HG03469 (cell line): Measurements from ENCODE around the gene SKOR1.
A peak's percentile ranks its signal among the peaks of the same experiment; 100 is the strongest.

Source experiments
- ATAC-seq: cut with Tn5 transposase; IDR thresholded peaks from one replicate; pipeline ENCODE4 v1.9.1; 2021; ENCODE audit warnings: mild to moderate bottlenecking, moderate library complexity, moderate number of reproducible peaks; ENCODE audit not compliant: unreplicated experiment

Gene SKOR1

DNA sequence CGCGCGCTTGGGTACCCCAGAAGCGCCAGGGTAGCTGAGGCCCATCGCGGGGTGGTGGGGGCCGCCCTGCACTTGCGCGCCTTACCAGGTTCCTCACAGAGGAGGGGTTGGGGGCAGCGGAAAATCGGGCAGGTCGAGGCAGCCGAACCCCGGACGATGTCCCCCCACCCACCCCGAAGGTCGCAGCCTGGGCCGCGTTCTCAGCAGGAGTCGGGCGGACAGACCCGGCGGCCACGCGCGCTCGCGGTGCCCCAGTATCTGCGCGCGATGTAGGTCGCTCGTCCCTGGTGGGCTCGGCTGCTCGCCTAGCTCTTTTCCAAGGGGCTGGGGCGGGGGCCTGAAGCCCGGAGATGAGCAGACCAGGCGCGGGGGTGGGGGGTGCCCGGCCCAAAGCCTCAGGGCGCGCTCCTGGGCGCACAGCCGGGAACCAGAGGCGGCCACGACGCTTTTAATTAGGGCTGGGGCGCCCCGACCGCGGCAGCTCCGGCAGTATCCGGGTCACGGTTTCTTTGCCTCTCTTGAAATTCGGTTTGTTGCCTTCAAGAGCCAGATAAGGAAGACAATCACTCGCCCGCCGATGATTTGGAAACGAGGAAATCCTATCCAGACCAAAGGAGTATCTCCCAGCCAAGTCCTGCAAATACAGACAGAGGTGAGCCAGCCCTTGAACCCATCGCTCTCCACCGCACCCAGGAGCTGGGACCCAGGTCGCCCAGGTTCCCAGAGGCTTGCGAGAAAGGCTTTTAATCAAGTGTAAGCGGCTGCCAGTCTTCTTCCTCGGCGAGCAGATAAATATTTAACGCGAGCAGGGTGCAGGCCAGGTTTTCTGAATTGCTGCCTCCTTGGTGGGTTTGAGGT, 4.6 kb downstream of the SKOR1 start:
- no peak for ATAC-seq

DNA sequence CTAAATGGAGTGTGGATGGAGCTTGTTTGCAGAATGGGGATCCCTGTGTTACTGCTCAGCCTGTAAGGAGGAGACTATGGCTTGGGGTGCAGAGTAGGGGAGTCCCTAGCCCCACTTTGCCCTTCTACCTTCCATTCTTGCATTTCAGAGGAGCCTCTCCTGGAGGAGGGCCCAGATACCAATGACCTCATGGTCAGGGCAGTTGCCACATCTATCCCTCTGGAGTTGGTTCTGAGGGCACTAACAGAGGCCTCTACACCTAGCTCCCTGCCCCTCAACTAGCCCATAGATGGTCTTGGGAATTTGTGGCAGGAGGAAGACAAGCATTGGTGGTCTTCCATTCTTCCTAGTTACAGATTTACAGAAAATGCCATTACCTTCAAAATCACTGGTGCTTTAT, 6.1 kb downstream of the SKOR1 start:
- no peak for ATAC-seq

DNA sequence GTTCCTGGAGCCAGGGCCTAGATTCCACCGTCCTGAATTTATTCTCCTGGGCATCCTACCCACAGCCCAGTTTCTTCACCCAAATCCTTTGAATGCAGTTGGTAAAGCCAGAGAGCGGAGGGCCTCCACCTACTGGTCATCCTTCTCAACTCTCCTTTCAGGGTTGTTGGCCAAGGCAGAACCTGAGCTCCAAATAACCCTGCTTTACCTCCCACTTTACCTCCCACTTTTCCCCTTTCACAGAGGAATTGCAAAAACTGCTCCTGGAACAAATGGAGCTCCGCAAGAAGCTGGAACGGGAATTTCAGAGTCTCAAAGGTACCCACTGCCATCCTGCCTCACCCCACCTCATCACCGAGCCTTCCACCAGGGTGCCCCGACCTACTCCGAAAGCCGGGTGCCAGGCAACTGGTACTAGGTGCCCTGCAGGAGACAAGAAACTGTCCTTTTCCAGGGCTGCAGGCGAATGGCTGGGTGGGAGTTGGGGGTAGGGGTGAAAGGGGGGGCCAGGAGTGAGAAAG, 6.8 kb downstream of the SKOR1 start:
- ATAC-seq: no peak

DNA sequence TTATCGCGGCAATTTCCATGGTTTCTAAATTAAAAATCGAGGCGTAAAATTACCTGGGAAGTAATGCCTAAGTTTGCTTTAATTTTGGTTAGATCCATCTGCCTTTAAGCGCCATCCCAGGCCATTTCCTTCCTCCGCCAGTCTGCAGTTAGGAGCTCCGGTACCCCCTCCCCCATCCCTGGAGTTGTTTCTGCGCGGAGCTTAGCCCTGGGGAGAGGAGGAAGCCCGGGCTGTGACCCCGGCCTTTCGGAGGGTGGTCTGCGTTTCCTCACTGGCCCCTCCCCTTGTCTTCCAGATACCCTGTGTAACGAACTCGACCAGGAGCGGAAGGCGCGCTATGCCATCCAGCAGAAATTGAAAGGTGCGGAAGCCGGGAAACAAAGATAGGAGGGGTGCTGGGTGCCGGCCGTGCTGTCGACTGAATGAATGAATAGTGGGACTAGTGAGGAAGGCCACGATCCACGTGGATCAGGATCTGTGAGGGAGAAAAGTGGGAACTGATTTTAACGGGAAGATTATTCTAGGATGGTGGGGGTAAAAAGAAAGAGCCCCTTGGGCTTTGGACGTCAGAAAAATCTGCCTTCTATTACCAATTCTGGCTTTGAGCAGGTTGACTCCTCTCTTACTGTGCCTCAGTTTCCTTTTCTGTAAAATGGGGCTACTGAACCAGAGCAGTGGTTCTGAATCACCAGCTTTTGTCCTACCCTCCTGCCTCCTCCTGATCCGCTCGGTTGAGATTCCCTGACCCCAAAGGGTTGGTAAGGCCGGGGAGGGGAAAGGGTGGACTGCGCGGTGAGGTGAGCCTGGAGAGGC, 7.8 kb downstream of the SKOR1 start:
- ATAC-seq: no peak

DNA sequence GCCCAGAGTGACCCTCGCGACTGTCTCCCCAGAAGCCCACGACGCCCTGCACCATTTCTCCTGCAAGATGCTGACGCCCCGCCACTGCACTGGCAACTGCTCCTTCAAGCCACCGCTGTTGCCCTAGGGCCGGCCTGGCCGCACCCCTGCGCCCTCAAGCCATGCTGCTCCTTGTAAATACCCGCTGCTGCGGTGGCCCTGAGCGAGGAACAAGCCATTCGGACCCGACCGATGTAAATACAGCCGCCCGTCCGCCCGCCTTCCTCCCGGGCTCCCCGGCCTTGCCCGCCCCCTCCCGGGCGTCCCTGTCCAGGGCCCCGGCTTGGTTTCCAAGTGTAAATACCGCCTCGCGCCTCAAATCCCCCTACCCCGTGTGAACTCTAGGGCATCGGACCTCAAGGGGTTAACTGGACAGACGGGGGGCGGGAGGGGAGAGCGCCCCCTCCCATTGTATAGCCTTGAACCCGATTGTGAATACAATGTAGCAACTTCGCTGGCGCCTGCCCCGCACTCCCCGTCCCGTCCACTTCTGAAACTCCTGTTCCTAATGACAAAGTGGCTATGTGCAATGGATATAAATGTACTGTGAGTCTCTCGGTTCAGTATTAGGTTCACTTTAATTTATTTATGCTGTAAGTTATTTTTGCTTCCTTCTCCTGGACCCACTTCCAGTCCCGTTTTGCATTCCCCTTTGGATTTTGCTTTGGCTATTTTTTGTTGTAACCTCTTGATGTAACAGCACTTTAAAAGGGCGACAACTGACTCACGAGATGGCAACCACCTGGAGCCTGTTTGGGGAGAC, 8.6 kb downstream of the SKOR1 start:
- no peak for ATAC-seq

DNA sequence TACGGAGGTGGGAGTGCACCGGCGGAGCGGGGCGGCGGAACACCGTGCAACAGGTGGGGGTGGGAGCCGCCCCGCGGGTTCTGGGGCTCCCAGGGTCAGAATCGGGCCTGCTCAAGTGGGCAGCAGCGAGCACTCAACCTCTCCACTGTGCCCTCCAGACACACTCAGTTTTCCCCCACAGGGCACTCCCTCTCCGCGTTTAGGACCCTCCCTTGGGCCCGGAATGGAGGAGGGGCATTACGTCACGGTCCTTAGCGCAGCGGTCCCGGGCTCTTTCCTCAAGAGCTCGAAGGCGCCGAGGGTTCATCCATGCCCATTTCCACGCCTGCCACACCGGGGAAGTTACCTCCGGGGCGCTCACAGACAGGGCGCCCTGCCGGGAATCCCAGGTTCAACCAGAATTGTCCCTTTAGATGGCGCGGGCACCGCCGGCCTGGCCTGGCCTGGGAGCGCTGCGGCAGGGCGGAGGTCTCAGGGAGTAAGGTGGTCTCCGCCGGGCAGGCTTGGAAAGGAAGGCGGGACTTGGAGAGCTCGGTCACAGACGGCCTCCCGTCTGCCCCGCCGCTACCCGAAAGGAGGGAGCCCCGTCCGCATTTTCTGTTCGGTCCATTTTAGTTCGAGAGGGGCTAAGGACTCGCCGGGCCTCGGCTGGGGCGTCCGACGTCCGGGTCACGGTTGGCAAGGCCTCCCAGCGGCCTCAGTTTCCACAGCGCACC, 9.4 kb downstream of the SKOR1 start:
- ATAC-seq: no peak

DNA sequence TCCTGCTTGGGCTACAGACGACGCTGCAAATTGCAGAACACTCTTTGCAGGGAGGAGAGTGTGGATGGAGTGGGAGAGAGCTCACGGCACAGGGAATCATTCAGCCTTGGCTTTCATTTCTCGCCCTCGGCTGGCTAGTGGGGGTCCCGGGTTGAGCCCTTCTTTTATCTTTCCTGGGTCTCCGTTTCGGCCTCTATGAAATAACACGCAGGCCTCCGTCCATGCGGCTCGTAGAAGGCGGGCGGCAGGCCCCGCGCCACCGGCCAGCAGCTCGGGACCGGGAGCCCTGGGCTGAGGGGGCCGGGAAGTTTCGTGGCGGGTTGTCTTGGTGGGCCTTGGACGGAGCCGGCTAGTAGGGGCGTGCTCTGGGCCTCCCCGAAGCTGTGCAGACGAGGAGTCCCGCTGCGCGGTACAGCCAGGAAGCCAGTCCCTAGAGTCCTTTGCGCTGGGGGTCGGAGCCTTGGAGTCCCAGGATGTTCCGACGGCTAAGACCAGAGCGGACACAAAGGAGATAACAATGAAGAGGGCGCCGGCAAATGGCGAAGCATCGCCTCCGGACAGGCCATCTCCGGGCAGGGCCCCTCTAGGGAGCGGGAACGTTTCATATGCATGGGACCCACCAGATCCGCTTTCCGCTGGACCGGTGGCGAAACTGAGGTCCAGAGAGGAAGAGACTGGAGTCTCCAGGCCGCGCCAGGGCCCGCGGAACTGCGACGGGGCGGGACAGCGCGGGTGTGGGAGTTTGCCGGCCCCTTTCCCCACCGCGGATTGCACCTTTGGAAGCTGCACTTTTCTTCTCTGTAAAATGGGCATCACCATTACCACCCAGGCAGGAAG, 10.2 kb downstream of the SKOR1 start:
- ATAC-seq: no peak

DNA sequence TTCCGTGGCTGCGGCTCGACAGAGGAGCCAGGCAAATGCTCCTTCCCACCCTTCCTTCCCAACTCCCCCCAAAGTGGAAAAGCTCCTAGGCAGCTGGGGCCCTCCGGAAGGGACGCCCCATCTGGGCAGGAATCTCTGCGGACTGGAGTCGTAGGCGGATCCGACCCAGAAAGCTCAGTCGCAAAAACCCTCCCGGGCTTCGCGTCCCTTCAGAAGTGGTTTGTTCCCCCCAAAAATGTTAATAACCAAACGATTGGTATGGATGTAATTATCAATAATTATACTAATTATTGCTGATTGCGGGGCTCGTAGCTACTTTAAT, 10.8 kb downstream of the SKOR1 start:
- no peak for ATAC-seq

DNA sequence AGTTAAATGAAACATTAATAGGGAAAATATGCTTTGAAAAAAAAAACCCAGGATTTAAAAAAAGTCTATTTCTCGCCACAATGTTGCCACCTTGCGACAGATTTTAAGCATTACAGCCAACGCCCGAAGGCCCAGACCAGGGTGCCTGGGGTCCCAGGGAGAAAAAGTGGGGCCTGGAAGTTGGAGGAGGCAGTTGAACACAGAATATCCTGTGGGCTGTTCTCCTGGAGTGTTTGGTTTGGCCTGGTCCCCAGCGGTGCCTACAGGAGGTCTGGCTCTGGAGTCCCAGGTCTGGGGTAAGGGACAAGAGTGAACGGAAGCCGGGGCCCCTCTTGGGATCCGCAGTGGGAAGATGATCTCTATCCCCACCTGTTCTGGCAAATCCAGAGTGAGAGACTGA, 11.2 kb downstream of the SKOR1 start:
- no peak for ATAC-seq

DNA sequence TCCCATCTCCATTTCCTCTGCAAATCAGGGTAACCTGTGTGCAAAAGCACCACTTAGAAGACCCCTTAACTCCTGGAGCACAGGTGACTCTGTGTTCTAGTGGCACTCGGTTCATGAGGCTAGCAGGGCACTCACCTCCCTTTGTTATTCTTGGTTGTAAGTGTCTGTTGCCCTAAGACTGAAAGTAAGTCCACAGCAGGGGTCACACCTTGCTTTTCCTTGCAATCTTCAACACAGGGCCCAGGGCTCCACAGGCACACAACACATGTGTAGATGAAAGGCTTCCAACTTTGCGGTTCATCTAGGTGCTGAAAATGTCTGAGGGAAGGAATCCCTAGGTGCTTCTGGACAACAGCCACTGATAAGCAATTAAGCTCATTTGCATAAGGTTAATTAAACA, 11.6 kb downstream of the SKOR1 start:
- no peak for ATAC-seq

DNA sequence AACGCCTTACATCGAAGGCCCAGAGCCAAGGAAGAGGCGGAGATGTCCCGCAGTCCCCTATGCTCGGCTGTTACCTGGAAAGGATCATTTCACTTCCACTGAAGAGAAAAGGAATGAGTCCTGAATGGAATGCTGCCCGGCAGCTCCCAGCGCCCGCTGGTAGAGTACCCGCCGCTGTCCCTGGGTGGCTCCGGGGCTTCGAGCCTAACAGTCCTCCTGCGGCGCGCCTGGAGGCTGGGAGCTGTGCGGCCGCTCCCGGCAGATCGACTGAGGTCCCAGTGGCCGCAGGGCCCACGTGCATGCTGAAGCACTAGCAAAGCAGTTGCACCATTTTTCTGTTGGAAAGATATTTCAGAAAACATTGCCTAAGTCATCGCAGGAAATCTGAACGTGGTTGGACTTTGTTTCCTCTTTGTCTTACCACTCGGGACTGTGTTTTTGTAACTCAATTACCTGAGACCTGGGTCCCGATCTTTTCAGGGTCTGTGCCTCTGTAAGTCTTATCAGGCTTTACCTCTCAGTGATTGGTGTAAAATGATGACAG, 13.6 kb downstream of the SKOR1 start:
- no peak for ATAC-seq

DNA sequence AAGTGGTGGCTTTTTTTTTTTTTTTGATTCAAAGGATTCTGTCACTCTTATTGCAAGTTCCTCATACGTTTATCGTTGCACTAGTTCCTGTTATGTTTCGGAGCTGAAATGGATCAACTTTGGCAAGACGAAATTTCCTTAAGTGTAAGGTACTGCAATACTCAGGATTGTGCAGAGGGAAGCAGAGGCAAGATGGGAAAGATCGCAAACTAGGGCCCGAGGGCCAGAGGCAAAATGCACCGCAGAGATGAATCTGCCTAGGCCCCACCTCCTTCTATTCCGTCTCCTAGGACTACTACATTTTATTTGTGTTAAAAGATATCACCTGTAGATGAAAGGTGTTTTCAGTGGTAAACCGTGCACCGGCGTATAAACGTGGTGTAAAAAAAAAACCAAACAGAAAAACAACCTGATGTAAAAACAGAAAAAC, 14.2 kb downstream of the SKOR1 start:
- ATAC-seq: no peak

DNA sequence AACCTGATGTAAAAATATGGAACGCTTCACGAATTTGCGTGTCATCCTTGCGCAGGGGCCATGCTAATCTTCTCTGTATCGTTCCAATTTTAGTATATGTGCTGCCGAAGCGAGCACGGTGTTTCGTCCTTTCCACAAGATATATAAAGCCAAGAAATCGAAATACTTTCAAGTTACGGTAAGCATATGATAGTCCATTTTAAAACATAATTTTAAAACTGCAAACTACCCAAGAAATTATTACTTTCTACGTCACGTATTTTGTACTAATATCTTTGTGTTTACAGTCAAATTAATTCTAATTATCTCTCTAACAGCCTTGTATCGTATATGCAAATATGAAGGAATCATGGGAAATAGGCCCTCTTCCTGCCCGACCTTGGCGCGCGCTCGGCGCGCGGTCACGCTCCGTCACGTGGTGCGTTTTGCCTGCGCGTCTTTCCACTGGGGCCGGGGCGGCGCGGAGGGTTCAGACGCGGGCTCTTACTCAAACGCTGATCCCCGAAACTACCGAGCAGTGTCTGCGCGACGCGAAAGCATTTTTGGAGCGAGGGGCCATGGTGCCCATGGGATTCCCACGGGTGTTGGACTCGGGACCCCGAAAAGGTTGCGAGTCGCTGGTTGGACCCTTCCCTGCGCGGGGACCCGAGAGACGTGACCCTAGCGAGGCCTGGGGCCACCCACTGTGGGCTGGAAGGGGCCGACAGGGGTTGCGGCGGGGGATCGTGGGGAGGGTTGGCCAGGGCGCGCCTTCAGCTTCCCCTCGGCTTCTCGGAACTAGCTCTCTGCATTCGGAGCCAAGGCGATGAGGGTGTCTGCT, 14.8 kb downstream of the SKOR1 start, which contains the start of gene RNU6-1:
TSS of gene RNU6-1 (minus strand) at position 117 of the 820 bp plus-strand sequence.
- ATAC-seq: peak; percentile 84

DNA sequence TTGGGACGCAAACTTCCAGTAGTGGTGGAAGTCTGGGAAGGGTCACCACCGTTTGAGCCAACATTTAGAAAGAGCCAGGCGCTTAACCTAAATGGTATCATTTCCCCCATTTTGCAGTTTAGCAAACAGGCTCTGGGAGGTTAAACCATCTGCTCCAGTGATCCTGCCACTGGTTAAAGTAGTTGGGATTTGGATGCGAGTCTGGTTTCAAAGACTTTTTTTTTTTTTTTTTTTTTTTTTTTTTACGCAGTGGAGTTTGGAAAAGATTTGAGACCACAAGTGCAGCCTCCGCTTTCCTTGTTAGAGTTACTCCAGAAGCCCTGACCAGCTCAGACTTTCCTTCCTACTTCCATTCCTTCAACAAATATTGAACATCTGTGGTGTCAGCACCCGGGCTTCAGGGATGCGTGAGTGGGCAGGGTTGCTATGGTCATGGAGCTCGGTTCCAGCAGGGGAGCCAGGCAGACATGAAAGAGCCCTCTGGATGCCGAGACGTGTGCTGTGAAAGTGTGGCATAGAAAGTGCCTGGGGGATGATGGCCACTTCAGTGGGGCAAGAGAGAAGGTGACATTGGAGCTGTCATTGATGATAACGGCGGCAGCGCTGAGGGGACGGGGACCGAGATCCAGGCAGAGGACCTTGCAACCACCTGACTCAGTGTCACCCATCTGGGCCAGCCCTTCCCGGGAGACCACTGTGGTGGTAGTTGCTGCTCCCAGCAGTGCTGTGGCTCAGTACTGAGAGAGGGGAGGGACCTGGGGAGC, 15.6 kb downstream of the SKOR1 start:
- ATAC-seq: no peak

DNA sequence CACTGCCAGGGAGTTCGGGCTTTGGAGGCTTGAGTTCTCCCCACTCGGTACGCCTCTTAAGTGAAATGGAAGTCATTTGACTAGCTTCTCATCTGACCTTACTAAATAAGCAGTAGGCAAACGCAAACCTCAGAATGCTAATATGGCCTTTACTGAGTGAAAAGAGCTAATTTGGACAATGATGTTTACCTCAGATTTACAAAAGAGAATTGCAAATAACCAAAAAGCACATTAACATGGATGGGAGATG, 16.1 kb downstream of the SKOR1 start:
- no peak for ATAC-seq

DNA sequence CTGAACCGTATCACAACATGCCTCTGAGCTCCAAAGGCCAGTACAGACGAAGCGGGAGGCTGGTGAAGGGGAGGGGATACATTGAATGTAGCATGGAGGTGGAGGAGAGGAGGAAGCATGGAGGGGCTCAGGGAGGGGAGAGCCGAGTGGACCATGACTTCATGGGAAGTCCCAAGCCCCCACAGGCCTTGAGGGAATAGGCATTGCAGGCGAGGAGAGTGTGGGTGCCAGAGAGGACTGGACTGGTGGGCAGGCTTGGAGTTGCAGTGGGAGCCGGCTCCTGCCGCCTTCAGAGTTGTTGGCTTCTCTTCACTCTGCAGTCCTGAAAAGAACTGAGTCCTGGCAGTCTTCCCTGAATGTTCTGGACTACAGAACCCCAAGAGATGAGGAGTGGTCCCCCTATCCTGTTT, 17.8 kb downstream of the SKOR1 start:
- no peak for ATAC-seq

DNA sequence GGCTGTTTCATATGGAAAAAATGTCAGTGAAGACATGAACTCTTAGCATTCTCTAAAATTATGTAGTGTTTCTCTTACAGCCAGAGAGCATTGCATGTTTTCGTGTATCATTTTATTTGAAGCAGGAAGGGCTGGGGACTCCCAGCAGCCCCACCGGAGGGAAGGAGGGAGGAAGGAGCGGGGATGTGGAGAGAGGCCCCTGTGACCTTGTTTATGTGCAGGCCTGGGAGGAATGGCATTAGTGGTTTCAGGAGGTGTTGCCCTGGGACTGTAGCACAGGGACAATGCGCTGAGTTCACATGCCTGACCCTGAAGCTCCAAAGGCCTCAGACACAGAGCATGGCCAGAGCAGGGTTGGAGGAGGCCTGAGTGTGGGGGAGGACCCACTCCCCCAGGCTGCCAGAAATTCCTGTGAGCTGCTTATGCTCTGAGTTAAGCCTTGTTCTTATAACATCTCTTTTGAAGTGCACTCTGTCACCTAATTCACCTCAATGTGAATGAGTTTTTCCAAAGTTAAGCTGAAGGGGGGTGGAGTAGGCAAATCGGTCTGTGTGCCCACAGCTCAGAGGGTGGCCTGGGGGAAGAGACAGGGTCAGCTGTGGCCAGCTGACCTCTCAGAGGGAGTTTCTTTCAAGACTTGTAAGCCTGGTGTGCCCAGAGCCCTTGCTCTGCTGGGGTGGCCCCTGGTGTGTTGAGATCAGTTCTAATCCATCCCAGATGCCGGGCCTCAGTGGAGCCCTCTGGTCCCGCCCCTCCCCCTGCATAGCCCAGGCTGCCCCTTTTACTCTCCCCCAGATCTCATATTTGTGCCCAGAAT, 18.5 kb downstream of the SKOR1 start:
- no peak for ATAC-seq
